ENCODE measurements around the gene SIAE. TPM values are rescaled to one million over a fixed set of nuclear protein-coding genes. Genes with fewer than 3 reads are reported as not detected.

Gene SIAE
- total and polyA plus RNA-seq, 2 donors (not counting 1 experiment from before 2014, with no cell fraction given) = 3.6 to 4.5 TPM

- WGBS (ENCODE audit: insufficient coverage) = no CpG with 5 or more reads among the region's 3 CpGs
- ATAC-seq (ENCODE audit: low read depth) = no peak
- POLR2A ChIA-PET = no interaction called here
Observed at GRCh38 chr11:124586238-124586860, 87.2 kb downstream of the SIAE start.

More at GRCh38 chr11:124586238-124586860, 87.2 kb downstream of the SIAE start:
- Mint-ChIP-seq H3K4me1 (no peaks in the 10 kb centered on the region), H3K27ac (no peak overlapping the region), H3K27me3 (peaks cover 21% of the 10 kb centered on the region), H3K9me3 (ENCODE audit: insufficient read depth) (no peaks in the 10 kb centered on the region), H3K4me3 (no peak overlapping the region)
- Histone ChIP-seq H3K79me2 (ENCODE audit: control insufficient read depth, insufficient read depth, low read length) (no peaks in the 10 kb centered on the region), H4K20me1 (ENCODE audit: control insufficient read depth, insufficient read depth, low read length, poor library complexity, severe bottlenecking) (no peaks in the 10 kb centered on the region), H3K27me3 (replicated peaks in 1 of 4; ENCODE audit: control extremely low read depth in 1 of 4, control insufficient read depth in 3 of 4, insufficient read depth in 4 of 4, low read length in 3 of 4) (no peaks in the 10 kb centered on the region), H3K36me3 (replicated peaks in 1 of 2; ENCODE audit: control extremely low read depth in 1 of 2, control insufficient read depth in 1 of 2, extremely low read depth in 1 of 2, insufficient read depth in 2 of 2, low read length in 1 of 2) (no peaks in the 10 kb centered on the region), H3K4me1 (ENCODE audit: control insufficient read depth in 2 of 2, insufficient read depth in 2 of 2, low read length in 2 of 2) (no peaks in the 10 kb centered on the region), H3K9me3 (ENCODE audit: control extremely low read depth in 1 of 3, control insufficient read depth in 2 of 3, insufficient read depth in 1 of 3, low read length in 2 of 3) (no peaks in the 10 kb centered on the region), H3K9ac (ENCODE audit: low read length) (no peak overlapping the region), H3K27ac (ENCODE audit: low read length in 2 of 2) (no peak overlapping the region), H3K4me2 (replicated peaks; ENCODE audit: low read depth, low read length, poor library complexity, severe bottlenecking) (no peak overlapping the region), H2AFZ (ENCODE audit: insufficient read depth, low read depth, low read length, poor library complexity, severe bottlenecking) (no peak overlapping the region), H3K4me3 (ENCODE audit: control extremely low read depth in 1 of 5, extremely low read depth in 1 of 5, insufficient read depth in 1 of 5, low read depth in 2 of 5, low read length in 4 of 5) (no peak overlapping the region)
- intact Hi-C loops (cut with micrococcal nuclease) = loop anchor here (5.0 kb wide), 1 partner anchor 184 kb away; no protein-coding TSS in a partner anchor
- CTCF ChIA-PET = interaction anchor here (0.9 to 5.8 kb wide), 10 partner anchors 13 to 521 kb away, joined by 3 to 95 read pairs (median 5); no protein-coding TSS in a partner anchor
- DNase-seq = peak; percentile 68
- no peak for TF ChIP-seq EZH2 (IDR thresholded peaks at IDR 0.05; ENCODE audit: borderline replicate concordance, insufficient read depth, low read depth, low read length, poor library complexity, severe bottlenecking)
- TF ChIP-seq CTCF (IDR thresholded peaks at IDR 0.05) = peak; percentile 84
